Chondrocyte (in vitro differentiated cells): ENCODE results near the gene MACROD2. TPM values are rescaled to one million over a fixed set of nuclear protein-coding genes. Genes with fewer than 3 reads are reported as not detected.
"Not testable (repeated sequence)": the region's sequence is repeated elsewhere in the genome, so short reads cannot be mapped to it uniquely, and the experiment has no call there.

ENCODE experiments used
- DNase-seq: peaks from one replicate; pipeline ENCODE4 v3.0.0; 2021; ENCODE audit warnings: mixed read lengths, low spot score
- H3K27ac Mint-ChIP-seq: one replicate; pipeline ENCODE4 v1.8.0; 2021; ENCODE audit warnings: mild to moderate bottlenecking, moderate library complexity, mixed read lengths; ENCODE audit not compliant: unreplicated experiment
- H3K27me3 Mint-ChIP-seq: 2 replicates; pipeline ENCODE4 v1.8.0; 2021; ENCODE audit warnings: low read depth, mixed read lengths
- H3K36me3 Mint-ChIP-seq: 2 replicates; pipeline ENCODE4 v1.8.0; 2021; ENCODE audit warnings: low read depth, mixed read lengths
- H3K4me1 Mint-ChIP-seq: 2 replicates; pipeline ENCODE4 v1.8.0; 2021; ENCODE audit warnings: low read depth, mild to moderate bottlenecking, mixed read lengths
- H3K4me3 Mint-ChIP-seq: one replicate; pipeline ENCODE4 v1.8.0; 2021; ENCODE audit warnings: mild to moderate bottlenecking, moderate library complexity, mixed read lengths; ENCODE audit not compliant: unreplicated experiment
- H3K9me3 Mint-ChIP-seq: 2 replicates; pipeline ENCODE4 v1.8.0; 2021; ENCODE audit warnings: low read depth, mixed read lengths
- CTCF ChIP-seq: fragments of 200-600 bp; sonication (generic); IDR thresholded peaks from 2 replicates; pipeline ENCODE4 v1.5.0; 2021; ENCODE audit warnings: antibody characterized with exemption, mild to moderate bottlenecking, moderate library complexity
- total RNA-seq: library from RNA; stranded (reverse); gene quantifications from 3 replicates; pipeline ENCODE4 v1.2.1, GENCODE V29; 2021

Gene MACROD2
- total RNA-seq, 1 donor from 2014 or later = 3.2 TPM

GRCh38 chr20:14260367-14260766 lies 265.1 kb downstream of the MACROD2 start:
- Mint-ChIP-seq H3K27me3 (no peaks in the 10 kb centered on the region), H3K9me3 (peaks cover 9% of the 10 kb centered on the region), H3K27ac (no peak overlapping the region), H3K4me1 (no peaks in the 10 kb centered on the region), H3K36me3 (no peaks in the 10 kb centered on the region), H3K4me3 (no peak overlapping the region)
- TF ChIP-seq CTCF = no peak
- no peak for DNase-seq

DNA sequence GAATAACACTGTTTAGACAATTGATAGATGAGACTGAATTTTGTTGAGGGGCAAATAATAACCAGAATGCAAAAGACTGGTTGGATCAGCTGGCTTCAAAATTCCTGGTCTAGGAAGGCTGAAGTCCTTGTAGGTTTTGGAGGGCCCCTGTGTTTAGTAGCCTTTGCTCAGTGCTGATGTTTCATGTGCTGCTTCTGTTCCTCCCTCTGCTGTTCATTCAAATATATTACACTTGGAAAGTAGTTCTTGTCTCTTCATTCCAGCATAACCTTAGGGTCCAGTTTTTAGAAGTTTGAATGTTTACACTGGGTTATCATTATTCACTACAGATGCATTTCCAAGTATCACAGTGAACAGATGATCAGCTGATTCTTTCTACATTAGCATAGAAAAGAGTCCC lies 269.6 kb downstream of the MACROD2 start:
- H3K36me3 Mint-ChIP-seq = no peaks in the 10 kb centered on the region
- H3K27ac Mint-ChIP-seq = no peak overlapping the region
- peak; percentile 58 for TF ChIP-seq CTCF
- H3K9me3 Mint-ChIP-seq = peaks cover 3% of the 10 kb centered on the region
- H3K27me3 Mint-ChIP-seq = no peaks in the 10 kb centered on the region
- DNase-seq = no peak
- H3K4me3 Mint-ChIP-seq = no peak overlapping the region
- H3K4me1 Mint-ChIP-seq = no peaks in the 10 kb centered on the region

DNA sequence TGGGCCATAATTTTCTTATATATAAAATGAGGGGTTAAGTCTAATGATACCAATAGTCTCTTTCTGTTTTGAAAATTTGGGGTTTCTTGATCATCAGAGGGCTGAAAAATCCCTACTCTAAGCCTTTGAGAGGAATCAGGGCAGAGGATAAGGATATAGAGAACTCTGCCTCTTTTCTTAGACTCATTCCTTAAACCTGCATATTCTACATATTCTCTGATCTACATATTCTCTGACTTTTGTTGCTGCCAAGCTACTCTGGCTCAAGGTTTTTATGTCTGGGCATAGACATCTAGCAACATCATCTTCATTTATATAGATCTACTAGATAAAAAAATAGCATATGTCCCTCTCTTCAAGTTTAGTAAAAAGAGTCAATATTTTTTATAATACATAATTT lies 270.9 kb downstream of the MACROD2 start:
- Mint-ChIP-seq H3K27ac (no peak overlapping the region), H3K27me3 (no peaks in the 10 kb centered on the region), H3K4me1 (no peaks in the 10 kb centered on the region), H3K36me3 (no peaks in the 10 kb centered on the region), H3K9me3 (peaks cover 5% of the 10 kb centered on the region), H3K4me3 (no peak overlapping the region)
- no peak for DNase-seq
- TF ChIP-seq CTCF = no peak

DNA sequence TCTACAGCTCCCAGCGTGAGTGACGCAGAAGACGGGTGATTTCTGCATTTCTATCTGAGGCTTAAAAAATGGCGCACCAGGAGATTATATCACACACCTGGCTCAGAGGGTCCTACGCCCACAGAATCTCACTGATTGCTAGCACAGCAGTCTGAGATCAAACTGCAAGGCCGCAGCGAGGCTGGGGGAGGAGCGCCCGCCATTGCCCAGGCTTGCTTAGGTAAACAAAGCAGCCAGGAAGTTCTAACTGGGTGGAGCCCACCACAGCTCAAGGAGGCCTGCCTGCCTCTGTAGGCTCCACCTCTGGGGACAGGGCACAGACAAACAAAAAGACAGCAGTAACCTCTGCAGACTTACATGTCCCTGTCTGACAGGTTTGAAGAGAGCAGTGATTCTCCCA lies 275.4 kb downstream of the MACROD2 start:
- DNase-seq = not testable (repeated sequence)

GRCh38 chr20:14282140-14282539 lies 286.8 kb downstream of the MACROD2 start:
- no peak for TF ChIP-seq CTCF
- no peak for DNase-seq
- Mint-ChIP-seq H3K9me3 (no peaks in the 10 kb centered on the region), H3K4me1 (no peaks in the 10 kb centered on the region), H3K27me3 (no peaks in the 10 kb centered on the region), H3K36me3 (no peaks in the 10 kb centered on the region), H3K4me3 (no peak overlapping the region), H3K27ac (no peak overlapping the region)

More for the DNA sequence above, 275.4 kb downstream of the MACROD2 start:
- H3K27ac Mint-ChIP-seq, H3K4me3 Mint-ChIP-seq, H3K4me1 Mint-ChIP-seq, H3K27me3 Mint-ChIP-seq, H3K36me3 Mint-ChIP-seq, H3K9me3 Mint-ChIP-seq: not testable (repeated sequence)

GRCh38 chr20:14284443-14284842 lies 289.1 kb downstream of the MACROD2 start:
- no peak for TF ChIP-seq CTCF
- Mint-ChIP-seq H3K27ac (no peak overlapping the region), H3K9me3 (no peaks in the 10 kb centered on the region), H3K36me3 (no peaks in the 10 kb centered on the region), H3K4me3 (no peak overlapping the region), H3K27me3 (no peaks in the 10 kb centered on the region), H3K4me1 (no peaks in the 10 kb centered on the region)
- no peak for DNase-seq
